ENCODE data around the gene AMH. TPM values are rescaled to one million over a fixed set of nuclear protein-coding genes. Genes with fewer than 3 reads are reported as not detected.

The AMH gene
- total RNA-seq, 1 experiment from 2014 or later = 42.8 TPM

DNA sequence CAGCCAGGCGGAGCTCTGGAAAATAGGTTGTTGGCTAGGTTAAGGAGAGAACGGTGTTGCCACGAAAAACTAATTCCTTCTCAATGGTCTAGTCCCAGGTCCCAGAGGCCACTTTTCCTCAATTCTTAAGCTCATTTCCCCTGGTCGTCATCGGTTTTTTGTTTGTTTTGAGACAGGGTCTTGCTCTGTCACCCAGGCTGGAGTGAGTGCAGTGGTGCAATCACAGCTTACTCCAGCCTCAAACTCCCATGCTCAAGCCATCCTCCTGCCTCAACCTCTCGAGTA lies 11.3 kb upstream of the AMH start:
- no peak for TF ChIP-seq ZNF274 (IDR thresholded peaks at IDR 0.05; ENCODE audit: low read depth, low read length)
- TF ChIP-seq SP1 (IDR thresholded peaks at IDR 0.05; ENCODE audit: low read depth) = no peak
- TF ChIP-seq FOSL1 (IDR thresholded peaks at IDR 0.05; ENCODE audit: low read depth) = no peak
- Histone ChIP-seq H2AFZ (ENCODE audit: low read depth, low read length, poor library complexity, severe bottlenecking) (no peak overlapping the region), H3K9me3 (ENCODE audit: control insufficient read depth in 1 of 2, insufficient read depth in 1 of 2, low read depth in 1 of 2, low read length in 2 of 2) (no peaks in the 10 kb centered on the region), H3K27me3 (ENCODE audit: insufficient read depth, low read length) (no peaks in the 10 kb centered on the region), H3K4me2 (ENCODE audit: low read length) (peak overlapping the region; percentile 80), H3K27ac (ENCODE audit: low read depth, low read length) (peak overlapping the region; percentile 95), H3K4me1 (ENCODE audit: control insufficient read depth in 1 of 2, insufficient read depth in 2 of 2, low read length in 2 of 2) (peaks cover 17 to 46% of the 10 kb centered on the region in 2 experiments; a peak in 3 of 4 replicates), H3K36me3 (ENCODE audit: control insufficient read depth in 1 of 2, insufficient read depth in 2 of 2, low read length in 2 of 2) (peaks cover 9 to 59% of the 10 kb centered on the region in 2 experiments), H4K20me1 (ENCODE audit: insufficient read depth) (peaks cover 32% of the 10 kb centered on the region; the same call in 1 of the 2 replicates), H3K9ac (ENCODE audit: low read length) (peak overlapping the region; percentile 99), H3K79me2 (ENCODE audit: insufficient read depth, low read length) (peaks cover 95% of the 10 kb centered on the region), H3K9me2 (ENCODE audit: insufficient read depth) (no peaks in the 10 kb centered on the region), H3K4me3 (replicated peaks in 1 of 2; ENCODE audit: low read depth in 1 of 2, low read length in 2 of 2) (peak overlapping the region; percentile 83 to 92)
- CTCF ChIA-PET = interaction anchor here (1.1 kb wide), 1 partner anchor 82 kb away, joined by 4 read pairs; no protein-coding TSS in a partner anchor
- POLR2A ChIA-PET = no interaction called here
- intact Hi-C loops (cut with micrococcal nuclease) = loop anchor here (5.0 kb wide), 1 partner anchor 76 kb away; the partner anchor contains the start of gene DOT1L
- no peak for ATAC-seq
- DNase-seq (ENCODE audit: low read depth, low spot score) = no peak
- RAD21 ChIA-PET (ENCODE audit: low non-redundant PET in 1 of 2, low total read pairs in 2 of 2, uncharacterized antibody in 2 of 2, unreplicated experiment in 2 of 2) = interaction anchor here in 1 of 2 experiments (1.0 kb wide), 1 partner anchor 82 kb away, joined by 4 read pairs; no protein-coding TSS in a partner anchor
- BruUV-seq (replicated peaks) = no TSS peak

DNA sequence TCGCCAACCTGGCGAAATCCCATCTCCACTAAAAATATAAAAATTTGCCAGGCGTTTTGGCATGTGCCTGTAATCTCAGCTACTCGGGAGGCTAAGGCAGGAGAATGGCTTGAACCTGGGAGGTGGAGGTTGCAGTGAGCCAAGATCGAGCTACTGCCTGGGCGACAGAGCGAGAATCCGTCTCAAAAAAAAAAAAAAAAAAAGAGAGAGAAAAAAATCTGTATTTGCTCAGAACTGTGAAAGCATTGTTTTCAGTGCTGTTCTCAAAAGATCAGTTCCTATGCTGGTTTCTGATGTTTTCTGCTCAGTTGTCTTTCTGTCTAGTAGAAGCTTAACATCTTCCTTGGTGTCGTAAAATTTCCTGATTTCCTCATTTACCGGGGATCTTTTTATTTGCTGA lies 9.9 kb upstream of the AMH start:
- Histone ChIP-seq H3K27me3 (ENCODE audit: insufficient read depth, low read length) (no peaks in the 10 kb centered on the region), H4K20me1 (ENCODE audit: insufficient read depth) (peaks cover 39% of the 10 kb centered on the region; the same call in 1 of the 2 replicates), H3K36me3 (ENCODE audit: control insufficient read depth in 1 of 2, insufficient read depth in 2 of 2, low read length in 2 of 2) (peaks cover 19 to 61% of the 10 kb centered on the region in 2 experiments), H3K9me3 (ENCODE audit: control insufficient read depth in 1 of 2, insufficient read depth in 1 of 2, low read depth in 1 of 2, low read length in 2 of 2) (no peaks in the 10 kb centered on the region), H3K27ac (ENCODE audit: low read depth, low read length) (0 out of 2 replicates have a peak overlapping the region, but pooled peaks have one; percentile 10), H3K79me2 (ENCODE audit: insufficient read depth, low read length) (peaks cover 95% of the 10 kb centered on the region), H3K9me2 (ENCODE audit: insufficient read depth) (no peaks in the 10 kb centered on the region), H3K4me1 (ENCODE audit: control insufficient read depth in 1 of 2, insufficient read depth in 2 of 2, low read length in 2 of 2) (peaks cover 17 to 46% of the 10 kb centered on the region in 2 experiments; a peak in 3 of 4 replicates), H3K4me3 (replicated peaks in 1 of 2; ENCODE audit: low read depth in 1 of 2, low read length in 2 of 2) (no peak overlapping the region), H3K4me2 (ENCODE audit: low read length) (peak overlapping the region; percentile 80; the same call in 1 of the 2 replicates), H3K9ac (ENCODE audit: low read length) (peak overlapping the region; percentile 99), H2AFZ (ENCODE audit: low read depth, low read length, poor library complexity, severe bottlenecking) (no peak overlapping the region)
- ChIA-PET CTCF (interaction anchor here (1.9 kb wide), 1 partner anchor 22 kb away, joined by 7 read pairs; no protein-coding TSS in a partner anchor), POLR2A (interaction anchor here (0.8 kb wide), 1 partner anchor 31 kb away, joined by 3 read pairs; no protein-coding TSS in a partner anchor), RAD21 (ENCODE audit: low non-redundant PET in 1 of 2, low total read pairs in 2 of 2, uncharacterized antibody in 2 of 2, unreplicated experiment in 2 of 2) (interaction anchor here in 1 of 2 experiments (0.7 kb wide), 1 partner anchor 34 kb away, joined by 4 read pairs; no protein-coding TSS in a partner anchor)
- ATAC-seq = no peak
- intact Hi-C loops (cut with micrococcal nuclease) = loop anchor here (5.0 kb wide), 1 partner anchor 77 kb away; the partner anchor contains the start of gene DOT1L
- BruUV-seq (replicated peaks) = no TSS peak
- DNase-seq (ENCODE audit: low read depth, low spot score) = no peak
- TF ChIP-seq, protein P1, sequence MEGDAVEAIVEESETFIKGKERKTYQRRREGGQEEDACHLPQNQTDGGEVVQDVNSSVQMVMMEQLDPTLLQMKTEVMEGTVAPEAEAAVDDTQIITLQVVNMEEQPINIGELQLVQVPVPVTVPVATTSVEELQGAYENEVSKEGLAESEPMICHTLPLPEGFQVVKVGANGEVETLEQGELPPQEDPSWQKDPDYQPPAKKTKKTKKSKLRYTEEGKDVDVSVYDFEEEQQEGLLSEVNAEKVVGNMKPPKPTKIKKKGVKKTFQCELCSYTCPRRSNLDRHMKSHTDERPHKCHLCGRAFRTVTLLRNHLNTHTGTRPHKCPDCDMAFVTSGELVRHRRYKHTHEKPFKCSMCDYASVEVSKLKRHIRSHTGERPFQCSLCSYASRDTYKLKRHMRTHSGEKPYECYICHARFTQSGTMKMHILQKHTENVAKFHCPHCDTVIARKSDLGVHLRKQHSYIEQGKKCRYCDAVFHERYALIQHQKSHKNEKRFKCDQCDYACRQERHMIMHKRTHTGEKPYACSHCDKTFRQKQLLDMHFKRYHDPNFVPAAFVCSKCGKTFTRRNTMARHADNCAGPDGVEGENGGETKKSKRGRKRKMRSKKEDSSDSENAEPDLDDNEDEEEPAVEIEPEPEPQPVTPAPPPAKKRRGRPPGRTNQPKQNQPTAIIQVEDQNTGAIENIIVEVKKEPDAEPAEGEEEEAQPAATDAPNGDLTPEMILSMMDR (IDR thresholded peaks at IDR 0.05 in 2 of 3, conservative IDR thresholded peaks at IDR 0.05 in 1 of 3; ENCODE audit: borderline replicate concordance in 1 of 3, insufficient read depth in 1 of 3, low read depth in 2 of 3, low read length in 2 of 3) = no peak
- TF ChIP-seq SP1 (IDR thresholded peaks at IDR 0.05; ENCODE audit: low read depth) (no peak), FOSL1 (IDR thresholded peaks at IDR 0.05; ENCODE audit: low read depth) (no peak), POLR2A (IDR thresholded peaks at IDR 0.05; ENCODE audit: borderline replicate concordance, extremely low read depth, insufficient read depth, insufficient read length) (no peak), CEBPB (IDR thresholded peaks at IDR 0.05; ENCODE audit: low read depth) (no peak), EZH2 (IDR thresholded peaks at IDR 0.05) (no peak), CBX3 (IDR thresholded peaks at IDR 0.05; ENCODE audit: low read depth) (no peak), SIN3A (IDR thresholded peaks at IDR 0.05; ENCODE audit: low read depth) (no peak), SRF (IDR thresholded peaks at IDR 0.05; ENCODE audit: low read depth) (no peak), ELF1 (IDR thresholded peaks at IDR 0.05; ENCODE audit: borderline replicate concordance, low read depth) (no peak)
- TF ChIP-seq, protein P2, sequence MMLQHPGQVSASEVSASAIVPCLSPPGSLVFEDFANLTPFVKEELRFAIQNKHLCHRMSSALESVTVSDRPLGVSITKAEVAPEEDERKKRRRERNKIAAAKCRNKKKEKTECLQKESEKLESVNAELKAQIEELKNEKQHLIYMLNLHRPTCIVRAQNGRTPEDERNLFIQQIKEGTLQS (IDR thresholded peaks at IDR 0.05) = no peak
- TF ChIP-seq, protein P3, sequence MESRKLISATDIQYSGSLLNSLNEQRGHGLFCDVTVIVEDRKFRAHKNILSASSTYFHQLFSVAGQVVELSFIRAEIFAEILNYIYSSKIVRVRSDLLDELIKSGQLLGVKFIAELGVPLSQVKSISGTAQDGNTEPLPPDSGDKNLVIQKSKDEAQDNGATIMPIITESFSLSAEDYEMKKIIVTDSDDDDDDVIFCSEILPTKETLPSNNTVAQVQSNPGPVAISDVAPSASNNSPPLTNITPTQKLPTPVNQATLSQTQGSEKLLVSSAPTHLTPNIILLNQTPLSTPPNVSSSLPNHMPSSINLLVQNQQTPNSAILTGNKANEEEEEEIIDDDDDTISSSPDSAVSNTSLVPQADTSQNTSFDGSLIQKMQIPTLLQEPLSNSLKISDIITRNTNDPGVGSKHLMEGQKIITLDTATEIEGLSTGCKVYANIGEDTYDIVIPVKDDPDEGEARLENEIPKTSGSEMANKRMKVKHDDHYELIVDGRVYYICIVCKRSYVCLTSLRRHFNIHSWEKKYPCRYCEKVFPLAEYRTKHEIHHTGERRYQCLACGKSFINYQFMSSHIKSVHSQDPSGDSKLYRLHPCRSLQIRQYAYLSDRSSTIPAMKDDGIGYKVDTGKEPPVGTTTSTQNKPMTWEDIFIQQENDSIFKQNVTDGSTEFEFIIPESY (IDR thresholded peaks at IDR 0.05; ENCODE audit: extremely low read depth, insufficient replicate concordance, low read length) = no peak

Data from HCT116 (cell line).